Left ventricle myocardium inferior (tissue), 1 donor: ENCODE measurements around the gene RUNX3. TPM values are rescaled to one million over a fixed set of nuclear protein-coding genes. Genes with fewer than 3 reads are reported as not detected.

Experiments
- DNase-seq: peaks from one replicate; pipeline ENCODE4 v3.0.0-alpha.2; 2020
- H3K27ac ChIP-seq: fragments of 200-600 bp; replicated peaks from 2 replicates; pipeline ENCODE4 v1.8.0; 2021
- H3K27me3 ChIP-seq: fragments of 200-600 bp; 2 replicates; pipeline ENCODE4 v1.8.0; 2021; ENCODE audit warnings: low read depth
- H3K36me3 ChIP-seq: fragments of 200-600 bp; 2 replicates; pipeline ENCODE4 v1.8.0; 2021
- H3K4me1 ChIP-seq: fragments of 200-600 bp; 2 replicates; pipeline ENCODE4 v1.8.0; 2021
- H3K4me3 ChIP-seq: fragments of 200-600 bp; 2 replicates; pipeline ENCODE4 v1.8.0; 2021; ENCODE audit warnings: mild to moderate bottlenecking, moderate library complexity
- H3K9me3 ChIP-seq: fragments of 200-600 bp; replicated peaks from 2 replicates; pipeline ENCODE4 v1.8.0; 2021
- intact Hi-C: fragments of 100-400 bp; cut with micrococcal nuclease; formaldehyde crosslinking; loops from one replicate; pipeline ENCODE4 v1.11.0; 2022
- total RNA-seq: library from RNA; stranded (reverse); fragmentation: NEBNext Ultra II Directional; extraction: Animal tissue kit (Norgen Biotek cat#: 25700); gene quantifications from one replicate; pipeline ENCODE4 v1.2.1, GENCODE V29; 2021
- TF ChIP-seq, protein P1 (sequence below): fragments of 200-600 bp; IDR thresholded peaks from 2 replicates; pipeline ENCODE4 v1.8.0; 2021; ENCODE audit warnings: antibody characterized with exemption, mild to moderate bottlenecking, borderline replicate concordance
- donor health status: DM: no; HTN: yes; CAD: no; lungs with severe emphysema.

RUNX3 gene
- total RNA-seq, 1 donor from 2014 or later = 0.52 TPM

- H3K4me3 ChIP-seq = no peak overlapping the region
- H3K36me3 ChIP-seq = no peaks in the 10 kb centered on the region
- intact Hi-C loops = no loop called here
- no peaks in the 10 kb centered on the region for H3K4me1 ChIP-seq
- DNase-seq = no peak
- no peak overlapping the region for H3K27ac ChIP-seq
- H3K27me3 ChIP-seq = peaks cover 49% of the 10 kb centered on the region
- H3K9me3 ChIP-seq = peaks cover 25% of the 10 kb centered on the region
- TF ChIP-seq, protein P1, sequence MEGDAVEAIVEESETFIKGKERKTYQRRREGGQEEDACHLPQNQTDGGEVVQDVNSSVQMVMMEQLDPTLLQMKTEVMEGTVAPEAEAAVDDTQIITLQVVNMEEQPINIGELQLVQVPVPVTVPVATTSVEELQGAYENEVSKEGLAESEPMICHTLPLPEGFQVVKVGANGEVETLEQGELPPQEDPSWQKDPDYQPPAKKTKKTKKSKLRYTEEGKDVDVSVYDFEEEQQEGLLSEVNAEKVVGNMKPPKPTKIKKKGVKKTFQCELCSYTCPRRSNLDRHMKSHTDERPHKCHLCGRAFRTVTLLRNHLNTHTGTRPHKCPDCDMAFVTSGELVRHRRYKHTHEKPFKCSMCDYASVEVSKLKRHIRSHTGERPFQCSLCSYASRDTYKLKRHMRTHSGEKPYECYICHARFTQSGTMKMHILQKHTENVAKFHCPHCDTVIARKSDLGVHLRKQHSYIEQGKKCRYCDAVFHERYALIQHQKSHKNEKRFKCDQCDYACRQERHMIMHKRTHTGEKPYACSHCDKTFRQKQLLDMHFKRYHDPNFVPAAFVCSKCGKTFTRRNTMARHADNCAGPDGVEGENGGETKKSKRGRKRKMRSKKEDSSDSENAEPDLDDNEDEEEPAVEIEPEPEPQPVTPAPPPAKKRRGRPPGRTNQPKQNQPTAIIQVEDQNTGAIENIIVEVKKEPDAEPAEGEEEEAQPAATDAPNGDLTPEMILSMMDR = no peak
These were observed 43.8 kb downstream of the RUNX3 start for GRCh38 chr1:24886241-24886640.

DNA sequence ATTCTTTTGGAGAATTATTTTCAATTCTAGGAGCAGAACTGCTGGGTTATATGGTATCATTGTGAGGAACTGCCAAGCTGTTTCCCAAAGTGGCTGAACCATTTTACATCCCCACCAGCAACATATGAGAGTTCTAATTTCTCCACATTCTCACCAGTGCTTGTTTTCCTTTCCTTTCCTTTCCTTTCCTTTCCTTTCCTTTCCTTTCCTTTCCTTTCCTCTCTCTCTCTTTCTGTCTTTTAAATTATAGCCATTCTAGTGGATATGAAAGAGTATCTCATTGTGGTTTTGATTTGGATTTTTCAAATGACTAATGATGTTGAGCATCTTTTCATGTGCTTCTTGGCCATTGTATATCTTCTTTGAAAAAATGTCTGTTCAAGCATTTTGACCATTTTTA, 45.3 kb downstream of the RUNX3 start:
- Histone ChIP-seq H3K4me1 (no peaks in the 10 kb centered on the region), H3K4me3 (no peak overlapping the region), H3K9me3 (peaks cover 39% of the 10 kb centered on the region), H3K27ac (no peak overlapping the region), H3K27me3 (peaks cover 54% of the 10 kb centered on the region), H3K36me3 (no peaks in the 10 kb centered on the region)
- TF ChIP-seq, protein P1 = no peak
- intact Hi-C loops = no loop called here
- DNase-seq = no peak

DNA sequence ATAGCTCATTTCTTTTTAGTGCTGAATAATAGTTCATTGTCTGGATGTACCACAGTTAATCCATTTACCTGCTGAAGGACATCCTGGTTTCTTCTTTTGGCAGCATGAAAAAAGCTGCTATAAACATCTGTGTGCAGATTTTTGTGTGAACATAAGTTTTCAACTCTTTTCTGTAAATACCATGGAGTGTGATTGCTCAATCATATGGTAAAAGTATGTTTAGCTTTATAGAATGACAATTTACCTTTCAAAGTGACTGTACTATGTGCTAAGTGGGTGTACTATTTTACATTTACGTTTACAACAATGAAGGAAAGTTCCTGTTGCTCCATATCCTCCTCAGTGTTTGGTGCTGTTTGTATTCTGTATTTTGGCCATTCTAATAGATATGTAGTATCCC, 49.0 kb downstream of the RUNX3 start:
- Histone ChIP-seq H3K27me3 (peaks cover 48% of the 10 kb centered on the region), H3K4me3 (no peak overlapping the region), H3K9me3 (peaks cover 39% of the 10 kb centered on the region), H3K27ac (no peak overlapping the region), H3K36me3 (no peaks in the 10 kb centered on the region), H3K4me1 (no peaks in the 10 kb centered on the region)
- intact Hi-C loops = no loop called here
- no peak for DNase-seq
- TF ChIP-seq, protein P1 = no peak

GRCh38 chr1:24878775-24879742, 51.0 kb downstream of the RUNX3 start:
- peaks cover 34% of the 10 kb centered on the region for H3K9me3 ChIP-seq

DNA sequence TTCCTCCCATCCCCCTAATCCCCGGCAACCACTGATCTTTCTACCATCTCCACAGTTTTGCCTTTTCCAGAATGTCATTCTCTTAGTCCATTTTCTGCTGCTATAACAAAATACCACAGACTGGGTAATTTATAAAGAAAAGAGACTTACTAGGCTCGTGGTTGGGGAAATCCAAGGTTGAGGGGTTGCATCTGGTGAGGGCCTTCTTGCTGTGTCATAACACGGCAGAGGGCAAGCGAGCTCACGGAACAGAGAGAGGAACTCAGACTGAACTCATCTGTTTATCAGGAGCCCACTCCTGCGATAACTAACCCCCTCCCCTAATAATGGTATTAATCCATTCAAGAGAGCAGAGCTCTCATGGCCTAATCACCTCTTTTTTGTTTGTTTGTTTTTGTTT, 52.0 kb downstream of the RUNX3 start:
- Histone ChIP-seq H3K27me3 (peaks cover 63% of the 10 kb centered on the region), H3K27ac (no peak overlapping the region), H3K4me1 (no peaks in the 10 kb centered on the region), H3K36me3 (no peaks in the 10 kb centered on the region), H3K9me3 (peaks cover 24% of the 10 kb centered on the region), H3K4me3 (no peak overlapping the region)
- TF ChIP-seq, protein P1 = no peak
- intact Hi-C loops = no loop called here
- DNase-seq = no peak

More at GRCh38 chr1:24878775-24879742, 51.0 kb downstream of the RUNX3 start:
- intact Hi-C loops = no loop called here
- no peak overlapping the region for H3K27ac ChIP-seq
- H3K36me3 ChIP-seq = no peaks in the 10 kb centered on the region
- H3K4me3 ChIP-seq = no peak overlapping the region
- TF ChIP-seq, protein P1 = no peak
- H3K27me3 ChIP-seq = peaks cover 57% of the 10 kb centered on the region
- no peaks in the 10 kb centered on the region for H3K4me1 ChIP-seq
- DNase-seq = no peak
